NK-92 (cell line): ENCODE results near the gene KRTAP13-4.

ENCODE experiments used
- DNase-seq: peaks from one replicate; lab custom pipeline; 2025; ENCODE audit not compliant: unreplicated experiment; lab: John Stamatoyannopoulos, UW

Gene KRTAP13-4

DNA sequence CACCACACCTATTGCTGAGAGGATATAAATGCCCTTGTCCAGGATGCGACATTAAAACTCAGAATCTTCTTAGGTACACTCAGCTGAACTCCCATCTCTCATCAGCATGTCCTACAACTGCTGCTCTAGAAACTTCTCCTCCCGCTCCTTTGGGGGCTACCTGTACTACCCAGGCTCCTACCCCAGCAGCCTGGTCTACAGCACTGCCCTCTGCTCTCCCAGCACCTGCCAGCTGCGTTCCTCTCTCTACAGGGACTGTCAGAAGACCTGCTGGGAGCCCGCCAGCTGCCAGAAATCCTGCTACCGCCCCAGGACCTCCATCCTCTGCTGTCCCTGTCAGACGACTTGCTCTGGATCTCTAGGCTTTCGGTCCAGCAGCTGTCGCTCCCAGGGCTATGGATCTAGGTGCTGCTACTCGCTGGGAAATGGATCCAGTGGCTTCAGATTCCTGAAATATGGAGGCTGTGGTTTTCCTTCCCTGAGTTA lies at the start of gene KRTAP13-4:
Gene KRTAP13-4, plus strand, starts transcription at position 51 of the 486 bp plus-strand sequence. Its CDS starts 56 bp downstream, at position 107.
- no peak for DNase-seq

- no peak for DNase-seq
These were observed 47.8 kb upstream of the KRTAP13-4 start for GRCh38 chr21:30382201-30382600.

GRCh38 chr21:30391492-30392025 lies 38.5 kb upstream of the KRTAP13-4 start:
- DNase-seq: no peak

DNA sequence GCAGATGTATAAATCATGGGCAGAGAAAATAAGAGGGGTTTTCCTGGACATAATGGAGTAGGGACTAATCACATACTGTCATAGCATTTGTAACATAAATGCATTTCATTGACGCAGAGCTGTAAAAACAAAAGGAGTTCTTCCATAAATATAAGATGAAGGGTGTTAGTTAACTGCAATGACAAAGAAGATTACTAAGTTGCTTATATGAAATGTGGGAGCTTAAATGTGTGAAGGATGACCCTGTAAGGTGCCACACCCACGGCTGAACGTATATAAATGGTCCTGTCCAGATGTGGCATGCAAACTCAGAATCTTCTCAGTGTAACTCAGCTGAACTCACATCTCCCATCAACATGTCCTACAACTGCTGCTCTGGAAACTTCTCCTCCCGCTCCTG lies 34.3 kb upstream of the KRTAP13-4 start, which contains the start of gene KRTAP13-1:
Gene KRTAP13-1, plus strand, starts transcription at position 301 of the 400 bp plus-strand sequence. Its CDS starts 56 bp downstream, at position 357.
- no peak for DNase-seq

- no peak for DNase-seq
These were observed 21.1 kb upstream of the KRTAP13-4 start for GRCh38 chr21:30408782-30409494.

DNA sequence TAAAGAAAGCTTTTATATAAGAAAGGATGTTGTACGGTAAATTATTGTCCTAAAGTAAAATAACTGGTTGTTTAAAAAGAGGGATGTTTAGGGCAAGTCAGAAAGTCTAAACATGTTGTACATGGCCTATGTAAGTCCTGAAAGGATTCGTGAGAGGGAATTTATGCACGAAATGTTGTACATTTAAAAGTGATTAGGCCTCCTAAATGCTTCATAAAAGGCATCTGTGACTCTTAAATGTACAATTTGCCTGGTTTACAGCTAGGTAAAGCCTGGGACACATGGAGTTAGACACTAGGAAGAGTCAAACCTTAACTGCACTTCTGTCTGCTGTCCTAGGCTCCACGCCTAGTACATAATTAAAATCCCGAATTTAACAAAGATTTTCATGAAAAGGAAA lies 14.0 kb upstream of the KRTAP13-4 start:
- DNase-seq: no peak

DNA sequence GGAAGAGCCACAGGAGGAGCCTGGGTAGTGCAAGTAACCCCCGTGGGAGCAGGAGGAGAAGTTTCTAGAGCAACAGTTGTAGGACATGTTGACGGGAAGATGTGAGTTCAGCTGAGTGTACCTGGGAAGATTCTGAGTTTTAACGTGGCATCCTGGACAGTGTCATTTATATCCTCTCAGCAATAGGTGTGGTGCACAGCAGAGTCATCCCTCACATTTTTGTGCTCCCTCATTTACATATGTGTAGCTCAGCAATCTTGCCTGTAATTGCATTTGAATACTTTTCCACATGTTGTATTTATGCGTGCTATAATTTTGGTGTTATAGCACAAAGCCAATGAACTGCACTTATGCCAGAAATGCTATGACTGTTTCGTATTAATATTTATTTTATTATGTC lies 4.2 kb upstream of the KRTAP13-4 start, which contains the start of gene KRTAP13-3:
Gene KRTAP13-3, minus strand, starts transcription at position 101 of the 400 bp plus-strand sequence. Its CDS starts 14 bp downstream, at position 87.
- no peak for DNase-seq

DNA sequence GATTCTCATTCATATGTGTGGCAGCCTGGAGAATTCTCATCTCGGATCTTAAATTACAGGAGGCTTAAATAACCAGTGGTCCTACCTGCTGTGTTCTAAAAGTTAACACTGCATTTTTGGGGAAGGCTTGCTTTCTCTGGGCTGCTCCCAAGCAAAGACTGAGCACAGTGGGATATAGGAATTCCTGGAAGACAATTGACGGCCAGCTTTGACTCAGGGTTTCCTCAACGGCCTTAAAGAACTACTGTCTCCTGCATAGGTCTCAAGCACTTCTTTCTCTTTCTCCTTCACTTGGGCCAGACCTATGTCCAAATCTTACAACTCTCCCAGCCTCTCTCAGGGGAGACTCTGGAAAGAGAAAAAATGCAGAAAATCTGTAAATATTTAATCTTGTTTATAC lies 3.3 kb upstream of the KRTAP13-4 start:
- DNase-seq: no peak

- no peak for DNase-seq
These were observed 4.1 kb downstream of the KRTAP13-4 start for GRCh38 chr21:30434033-30434631.

DNA sequence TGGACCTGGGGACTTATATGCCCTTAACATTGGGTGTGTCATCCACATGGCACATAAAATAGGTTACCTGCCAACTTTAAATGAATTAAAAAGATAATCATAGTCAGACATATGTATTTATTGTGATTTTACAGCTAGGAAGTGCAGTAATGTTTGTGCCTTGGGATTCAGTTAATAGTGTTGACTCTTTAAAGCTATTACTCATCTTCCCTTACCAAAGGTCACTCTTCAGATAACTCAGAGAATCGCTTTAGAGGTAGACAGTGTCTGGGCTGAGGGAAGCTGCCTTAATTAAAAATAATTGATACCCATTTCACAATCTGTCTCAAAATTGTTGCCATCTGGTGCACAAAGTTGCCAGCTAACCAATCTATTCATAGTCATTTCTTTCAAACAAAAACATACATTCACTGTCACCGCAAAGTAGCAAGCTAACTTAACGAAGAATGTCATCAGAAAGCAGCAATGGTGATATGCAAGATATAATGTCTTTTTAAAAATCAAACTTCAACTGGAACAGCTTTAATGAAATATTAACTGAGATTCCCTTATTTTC lies 7.1 kb downstream of the KRTAP13-4 start:
- DNase-seq: no peak

DNA sequence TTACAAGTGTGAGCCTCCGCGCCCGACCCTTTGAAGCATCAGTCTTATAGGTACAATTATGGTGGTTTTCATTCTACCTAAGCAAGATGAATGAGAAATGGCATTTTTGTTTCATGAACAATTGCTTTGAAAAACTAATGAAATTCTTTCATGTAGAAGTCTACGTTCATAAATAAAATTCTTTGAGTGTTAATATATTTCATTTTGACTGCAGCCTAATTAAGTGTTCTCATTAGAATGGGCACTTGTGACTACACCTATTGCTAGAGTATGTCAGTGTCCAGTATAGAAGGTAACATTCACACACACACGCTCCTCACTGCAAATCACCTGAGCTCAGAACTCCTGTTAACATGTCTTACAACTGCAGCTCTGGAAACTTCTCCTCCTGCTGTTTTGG lies 10.0 kb downstream of the KRTAP13-4 start, which contains the start of gene KRTAP15-1:
Gene KRTAP15-1, plus strand, starts transcription at position 301 of the 400 bp plus-strand sequence. Its CDS starts 53 bp downstream, at position 354.
- no peak for DNase-seq

DNA sequence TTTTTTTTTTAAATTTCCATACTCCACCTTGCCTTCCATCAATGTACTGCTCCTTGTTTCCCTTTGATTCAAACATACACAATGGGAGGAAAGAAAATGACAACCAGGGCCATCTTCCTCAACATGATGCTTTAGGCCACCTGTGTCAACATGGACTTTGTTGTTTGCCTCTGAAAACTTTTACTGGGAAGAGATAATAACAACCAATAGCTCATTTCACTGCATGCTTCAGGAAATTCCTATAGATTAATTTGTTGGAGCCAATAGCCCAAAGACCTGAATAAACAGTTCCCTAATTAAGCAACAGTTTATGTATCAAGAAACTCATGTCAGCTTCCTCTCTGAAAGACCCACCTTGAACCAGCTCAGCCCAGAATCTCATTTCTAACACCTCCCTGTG lies 13.2 kb downstream of the KRTAP13-4 start:
- DNase-seq: no peak

DNA sequence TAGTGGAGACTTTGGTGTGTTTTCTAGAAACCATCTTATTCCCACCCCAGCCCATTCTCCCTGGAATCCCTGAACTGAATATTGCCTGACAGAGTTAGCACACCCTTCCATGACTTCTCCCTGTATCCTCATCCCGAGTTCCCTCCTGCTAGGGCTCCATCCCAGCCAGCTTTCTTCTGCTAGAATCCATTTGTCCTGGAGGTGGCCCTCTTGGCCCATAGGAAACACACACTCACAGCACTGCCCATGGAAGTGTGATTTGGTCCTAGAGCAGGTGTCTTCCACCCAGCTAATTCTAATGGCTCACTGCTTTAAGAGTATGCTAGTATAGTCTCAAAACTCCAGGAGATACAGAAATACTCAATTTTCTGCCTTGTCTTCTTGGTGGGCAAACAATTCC lies 14.2 kb downstream of the KRTAP13-4 start:
- DNase-seq: no peak

- no peak for DNase-seq
These were observed 17.0 kb downstream of the KRTAP13-4 start for GRCh38 chr21:30447056-30447455.

DNA sequence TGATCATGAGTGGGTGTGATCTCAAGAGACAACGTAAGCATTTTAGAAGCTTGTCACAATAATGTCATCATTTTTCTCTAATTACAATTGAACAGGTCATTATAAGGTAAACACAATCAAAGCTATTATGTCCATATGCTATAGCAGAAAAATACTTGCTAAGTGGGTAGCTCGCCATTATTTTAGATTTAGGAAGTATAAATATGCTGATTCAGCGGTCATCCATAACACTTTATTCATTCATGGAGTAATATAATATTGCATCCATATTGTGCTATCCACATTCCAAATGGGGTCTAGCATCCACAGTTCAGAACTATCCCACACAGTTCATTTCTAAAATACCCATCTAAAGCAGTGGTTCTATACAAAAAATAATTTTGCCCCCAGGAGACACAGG lies 18.5 kb downstream of the KRTAP13-4 start:
- no peak for DNase-seq

DNA sequence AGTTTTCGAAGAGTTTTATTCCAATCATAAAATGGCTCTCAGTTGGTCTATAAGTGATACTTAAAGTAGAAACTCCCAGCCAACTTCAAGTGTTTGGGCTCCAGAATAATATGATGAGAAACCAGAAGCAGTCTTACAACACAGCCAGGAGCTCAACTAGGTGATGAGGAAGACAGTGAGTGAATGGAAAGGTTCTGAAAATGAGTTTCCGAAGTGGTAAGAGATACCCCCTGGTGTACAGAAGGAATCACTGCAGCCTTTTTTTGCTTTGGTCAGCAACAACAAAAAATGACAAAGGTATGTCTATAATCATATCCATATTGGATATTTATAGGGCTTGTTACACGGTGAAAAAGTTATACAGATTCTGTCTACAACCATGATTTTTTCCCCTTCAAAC lies 33.7 kb downstream of the KRTAP13-4 start:
- DNase-seq: no peak

DNA sequence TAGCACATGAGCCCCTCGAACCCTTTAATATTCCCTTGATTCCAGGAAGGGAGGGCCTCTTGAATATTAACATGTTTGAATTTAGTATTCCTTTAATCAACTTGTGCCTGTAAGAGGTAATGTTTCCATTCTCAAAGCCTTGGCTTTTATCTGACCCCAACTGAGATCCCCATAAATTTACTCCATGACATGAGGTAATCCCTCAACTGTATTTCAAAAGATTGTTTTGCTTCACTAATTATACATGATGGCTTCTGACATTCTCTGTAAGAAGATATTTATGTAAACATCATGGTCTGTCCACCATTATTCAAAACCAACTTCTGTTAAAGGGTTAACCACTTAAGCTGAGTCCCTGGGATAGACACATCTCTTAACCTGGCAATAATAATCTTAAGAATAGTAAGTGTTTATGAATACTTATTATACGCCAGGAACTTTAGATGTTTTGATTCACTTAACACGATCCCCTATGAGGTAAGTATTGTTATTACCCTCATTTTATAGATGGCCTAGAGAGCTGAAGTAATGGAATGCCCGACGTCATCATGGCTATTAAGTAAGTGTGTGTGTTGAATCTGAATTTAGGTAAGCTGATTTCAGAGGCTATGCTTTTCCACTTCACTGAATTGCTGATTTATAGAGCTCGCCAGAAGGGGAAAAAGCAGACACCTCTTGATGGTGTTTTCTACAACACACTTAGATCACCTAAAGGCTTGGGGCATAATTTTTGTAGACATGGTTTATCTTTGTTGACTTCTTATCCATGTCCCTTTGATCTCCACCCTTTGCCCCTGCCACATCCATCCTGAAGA lies 39.1 kb downstream of the KRTAP13-4 start:
- no peak for DNase-seq

GRCh38 chr21:30478004-30478403 lies 48.0 kb downstream of the KRTAP13-4 start:
- DNase-seq: no peak

- no peak for DNase-seq
These were observed 49.2 kb downstream of the KRTAP13-4 start for GRCh38 chr21:30479259-30479658.

DNA sequence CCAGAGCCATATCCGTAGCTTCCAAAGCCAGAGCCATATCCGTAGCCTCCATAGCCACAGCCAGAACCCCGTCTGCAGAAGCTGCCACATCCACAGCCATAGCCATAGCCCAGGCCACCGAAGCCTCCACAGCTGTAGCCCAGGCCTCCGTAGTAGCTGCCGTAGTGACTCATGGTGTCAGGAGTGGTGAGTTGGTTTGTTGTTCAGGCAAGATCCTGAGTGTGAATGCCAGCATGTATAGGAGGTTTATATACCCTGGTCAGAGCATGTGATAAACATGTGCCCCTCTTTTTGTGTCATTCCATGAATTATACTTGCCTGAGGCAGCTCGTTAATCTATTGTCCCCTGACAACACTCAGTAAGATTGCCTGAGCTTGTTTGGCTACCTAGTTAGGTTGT lies 50.1 kb downstream of the KRTAP13-4 start, which contains the start of gene KRTAP19-1:
Gene KRTAP19-1, minus strand, starts transcription at position 223 of the 400 bp plus-strand sequence. Its CDS starts 50 bp downstream, at position 173.
- DNase-seq: no peak
